C4-2B (cell line): ENCODE data around the gene TBX2.

Experiments used
- H3K27ac ChIP-seq: fragments of 450-650 bp; 2 replicates; pipeline ENCODE4 v1.5.1; 2017
- ZFX ChIP-seq: fragments of 450-650 bp; IDR thresholded peaks from 2 replicates; pipeline ENCODE4 v1.6.1; 2017
- TF ChIP-seq, protein P1 (sequence below): fragments of 450-650 bp; conservative IDR thresholded peaks from 2 replicates; pipeline ENCODE4 v1.5.1; 2017; ENCODE audit warnings: mild to moderate bottlenecking

TBX2 gene

DNA sequence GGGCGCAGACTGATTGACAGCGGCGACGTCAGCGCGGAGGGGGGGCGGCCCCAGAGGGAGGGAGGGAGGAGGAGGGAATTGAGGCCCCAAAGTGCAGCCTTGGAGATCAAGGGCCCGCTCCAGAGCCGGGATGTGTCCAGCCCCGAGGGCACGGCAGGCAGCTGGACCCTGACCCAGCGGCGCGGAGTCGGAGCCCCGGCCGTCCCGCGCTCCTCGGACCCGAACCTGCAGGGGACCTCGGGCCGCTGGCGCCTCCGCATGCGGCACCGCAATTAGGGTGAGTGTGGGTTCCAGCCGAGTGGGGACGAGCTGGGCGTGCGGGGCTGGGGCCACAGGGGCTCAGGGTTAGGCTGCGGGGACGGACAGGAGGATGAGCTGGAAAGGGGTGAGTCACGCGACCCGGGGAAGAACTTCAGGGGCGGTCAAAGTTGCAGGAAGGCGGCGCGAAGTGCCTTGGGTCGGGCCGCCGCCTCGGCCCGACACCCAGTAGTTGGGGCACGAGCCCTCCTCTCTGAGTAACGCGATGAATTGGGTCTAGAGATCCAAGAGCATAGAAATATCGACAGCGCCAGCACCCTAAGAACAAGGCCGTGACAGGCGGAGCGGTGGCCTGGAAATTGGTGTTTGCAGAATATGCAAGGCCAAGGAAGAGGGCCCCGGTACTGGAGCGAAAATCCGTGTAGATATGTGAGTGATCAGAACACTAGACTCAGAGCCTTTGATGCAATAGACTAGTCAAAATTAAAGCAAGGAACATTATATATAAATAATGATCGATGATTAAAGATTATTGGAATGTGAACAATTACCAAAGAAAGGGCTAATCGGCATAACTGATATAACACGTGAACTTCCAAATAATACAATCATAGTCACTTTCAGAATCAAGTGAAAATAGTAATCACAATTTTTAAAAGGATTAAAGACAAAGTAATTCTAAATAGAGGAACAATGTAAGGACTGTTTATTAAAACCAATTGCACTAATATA is 53.0 kb downstream of the TBX2 start, which contains the start of gene TBX4:
Gene TBX4, plus strand, starts transcription at position 122 of the 990 bp plus-strand sequence. CDS start 4,069 bp downstream, outside the sequence.
- H3K27ac ChIP-seq = peak within 1 kb of the TSS; percentile 84
- TF ChIP-seq, protein P1, sequence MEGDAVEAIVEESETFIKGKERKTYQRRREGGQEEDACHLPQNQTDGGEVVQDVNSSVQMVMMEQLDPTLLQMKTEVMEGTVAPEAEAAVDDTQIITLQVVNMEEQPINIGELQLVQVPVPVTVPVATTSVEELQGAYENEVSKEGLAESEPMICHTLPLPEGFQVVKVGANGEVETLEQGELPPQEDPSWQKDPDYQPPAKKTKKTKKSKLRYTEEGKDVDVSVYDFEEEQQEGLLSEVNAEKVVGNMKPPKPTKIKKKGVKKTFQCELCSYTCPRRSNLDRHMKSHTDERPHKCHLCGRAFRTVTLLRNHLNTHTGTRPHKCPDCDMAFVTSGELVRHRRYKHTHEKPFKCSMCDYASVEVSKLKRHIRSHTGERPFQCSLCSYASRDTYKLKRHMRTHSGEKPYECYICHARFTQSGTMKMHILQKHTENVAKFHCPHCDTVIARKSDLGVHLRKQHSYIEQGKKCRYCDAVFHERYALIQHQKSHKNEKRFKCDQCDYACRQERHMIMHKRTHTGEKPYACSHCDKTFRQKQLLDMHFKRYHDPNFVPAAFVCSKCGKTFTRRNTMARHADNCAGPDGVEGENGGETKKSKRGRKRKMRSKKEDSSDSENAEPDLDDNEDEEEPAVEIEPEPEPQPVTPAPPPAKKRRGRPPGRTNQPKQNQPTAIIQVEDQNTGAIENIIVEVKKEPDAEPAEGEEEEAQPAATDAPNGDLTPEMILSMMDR = no peak
- no peak for TF ChIP-seq ZFX

DNA sequence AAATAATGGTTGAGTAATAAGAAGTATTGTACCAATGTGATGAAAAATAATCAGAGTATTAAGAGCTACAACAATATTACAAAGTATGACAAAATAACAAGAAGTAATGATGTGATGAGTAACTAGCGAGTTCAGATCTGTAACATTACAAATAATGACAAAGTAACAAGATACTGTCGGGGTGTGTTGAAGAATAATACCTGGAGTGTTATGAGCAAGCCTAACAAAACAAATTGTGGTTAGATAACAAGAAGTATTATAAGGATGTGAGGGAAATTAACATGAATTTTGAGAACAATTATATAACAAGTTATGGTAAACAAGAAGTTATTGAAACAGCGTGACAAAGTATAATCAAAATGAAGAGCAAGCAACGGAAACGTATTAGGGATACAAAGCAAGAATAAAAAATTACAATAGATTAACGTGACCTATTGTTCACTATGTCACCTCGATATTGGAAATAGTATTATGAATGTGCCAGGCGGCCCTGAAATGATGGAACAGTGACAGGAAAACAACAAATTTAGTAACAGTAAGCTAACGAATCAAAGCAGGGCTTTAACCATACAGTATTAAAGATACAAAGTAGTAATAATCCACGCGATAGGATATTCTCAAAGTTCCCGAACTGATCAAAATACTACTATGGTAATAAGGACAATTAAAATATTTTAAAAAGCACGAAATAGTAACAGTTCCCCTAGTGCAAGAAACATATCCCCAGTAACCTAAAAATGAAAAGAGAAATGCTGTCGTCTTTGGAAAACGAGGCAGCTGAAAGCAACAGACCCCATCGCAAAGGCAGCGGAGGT is 54.1 kb downstream of the TBX2 start:
- no peak overlapping the region for H3K27ac ChIP-seq
- TF ChIP-seq, protein P1 = no peak
- no peak for TF ChIP-seq ZFX

DNA sequence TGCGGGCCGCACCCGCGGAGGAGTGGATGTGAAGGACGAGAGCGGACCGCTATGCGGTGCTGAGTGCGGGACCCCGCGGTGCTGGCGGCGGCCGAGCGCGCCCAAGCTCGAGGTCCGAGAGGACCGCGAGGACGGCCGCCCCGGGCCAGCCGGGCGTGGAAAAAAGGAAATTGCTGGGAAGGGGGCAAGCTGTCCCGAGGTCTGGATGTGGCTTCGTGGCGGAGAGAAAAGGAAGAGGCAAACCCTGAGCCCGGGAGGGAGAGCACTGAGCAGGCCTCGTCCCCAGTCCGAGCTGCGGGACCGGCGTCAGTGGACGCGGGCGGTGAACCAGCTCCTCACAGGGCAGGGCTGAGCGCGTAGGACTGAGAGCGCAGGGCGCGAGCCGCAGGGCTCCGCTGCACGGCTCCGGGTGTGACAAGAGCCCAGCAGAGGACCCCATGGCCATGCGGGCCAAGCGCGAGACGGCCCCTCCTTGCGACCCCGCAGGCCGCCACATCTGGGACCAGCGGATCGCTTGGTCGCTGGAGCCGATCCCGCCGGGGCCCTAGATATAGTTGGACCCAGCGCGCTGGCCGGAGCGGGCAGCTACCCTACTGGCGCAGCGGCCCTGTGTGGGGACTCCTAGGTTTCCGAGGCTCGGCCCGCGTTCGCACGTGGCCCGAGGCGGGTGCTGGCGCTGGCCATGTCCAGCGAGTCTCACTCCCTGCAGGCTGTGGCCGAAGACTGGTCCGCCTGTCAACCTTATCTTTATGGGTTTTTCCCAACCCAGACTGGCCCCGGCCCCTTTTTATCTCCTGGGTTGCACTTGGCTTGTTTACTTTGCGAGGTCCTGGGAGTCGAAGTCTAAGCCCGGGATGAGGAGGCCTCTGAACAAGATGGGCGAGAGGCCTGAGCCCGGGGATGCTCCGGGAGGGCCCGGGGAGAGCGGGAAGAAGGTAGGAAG is 55.0 kb downstream of the TBX2 start:
- no peak overlapping the region for H3K27ac ChIP-seq

DNA sequence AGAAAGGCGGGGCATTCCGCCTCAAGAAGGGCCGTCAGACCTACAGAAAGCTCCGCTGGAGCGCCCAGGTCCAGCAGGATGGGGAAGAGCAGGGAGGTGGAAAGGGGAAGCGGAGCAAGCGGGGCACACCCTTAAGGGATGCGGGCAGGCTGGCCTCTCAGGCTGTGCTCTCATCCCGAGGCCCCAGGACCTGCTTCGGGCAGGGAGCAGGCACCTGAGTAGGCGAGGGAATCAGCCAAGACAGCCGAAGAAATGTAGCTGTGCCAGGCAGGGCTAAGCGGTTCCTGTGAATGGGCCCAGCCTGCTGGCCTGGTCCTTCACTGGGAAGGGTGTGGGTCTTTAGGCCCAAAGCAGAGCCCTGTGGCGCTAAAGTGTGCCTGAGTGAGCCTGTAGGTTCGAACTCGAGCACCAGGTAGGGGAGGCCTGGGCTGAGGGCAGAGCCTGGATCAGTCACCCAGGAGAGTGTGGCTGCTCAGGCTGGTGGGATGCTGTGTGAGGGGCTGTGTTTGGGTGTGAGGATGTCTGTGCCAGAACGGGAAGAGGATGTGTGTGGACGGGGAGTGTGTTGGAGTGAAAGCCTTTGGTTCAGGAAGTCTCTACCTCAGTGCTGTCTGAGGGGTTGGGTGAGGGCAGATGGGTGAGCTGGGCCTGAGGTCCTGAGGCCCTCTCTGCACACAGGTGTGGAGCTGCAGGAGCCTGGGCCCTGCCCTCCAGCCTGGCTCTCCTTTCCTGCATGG is 55.8 kb downstream of the TBX2 start:
- no peak overlapping the region for H3K27ac ChIP-seq
- TF ChIP-seq, protein P1 = no peak
- TF ChIP-seq ZFX = no peak

More for the DNA sequence above, 55.0 kb downstream of the TBX2 start:
- no peak for TF ChIP-seq ZFX
- TF ChIP-seq, protein P1 = no peak

DNA sequence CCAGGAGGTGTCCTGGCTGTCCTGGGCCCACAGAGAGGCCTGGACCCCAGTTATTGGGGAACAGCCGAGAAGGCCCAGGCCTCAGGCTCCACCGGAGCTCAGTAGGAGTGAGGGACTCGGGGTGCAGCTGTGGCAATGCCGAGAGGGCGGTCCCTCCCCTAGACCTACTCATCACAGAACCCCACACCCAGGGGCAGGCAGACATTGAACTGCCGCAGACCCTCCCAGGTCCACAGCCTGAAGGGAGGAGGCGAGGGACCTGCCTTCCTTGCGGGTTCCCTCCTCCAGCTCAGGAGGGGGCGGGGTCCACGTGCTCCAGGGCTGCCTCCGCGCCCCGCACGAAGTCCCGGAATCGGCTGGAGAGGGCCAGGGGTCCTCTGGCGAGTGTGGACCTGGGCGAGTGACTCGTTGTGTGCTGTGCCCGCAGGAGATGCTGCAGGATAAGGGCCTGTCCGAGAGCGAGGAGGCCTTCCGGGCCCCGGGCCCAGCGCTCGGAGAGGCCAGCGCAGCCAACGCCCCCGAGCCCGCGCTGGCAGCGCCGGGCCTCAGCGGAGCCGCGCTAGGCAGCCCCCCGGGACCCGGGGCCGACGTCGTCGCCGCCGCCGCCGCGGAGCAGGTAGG is 56.5 kb downstream of the TBX2 start:
- H3K27ac ChIP-seq = no peak overlapping the region
- TF ChIP-seq, protein P1 = no peak
- no peak for TF ChIP-seq ZFX
